HG03521 (cell line): Measurements from ENCODE around the gene MYG1.

Experiments used
- ATAC-seq: cut with Tn5 transposase; IDR thresholded peaks from one replicate; pipeline ENCODE4 v1.9.1; 2021; ENCODE audit warnings: mild to moderate bottlenecking, moderate library complexity; ENCODE audit not compliant: unreplicated experiment

MYG1 gene

GRCh38 chr12:53299454-53300180 lies at the start of gene MYG1:
Gene MYG1 (plus strand): TSS chr12:53299695. CDS start chr12:53299738, 43 bp downstream.
- ATAC-seq = peak; percentile 66

GRCh38 chr12:53251477-53252348 lies 47.8 kb upstream of the MYG1 start:
- peak; percentile 59 for ATAC-seq

- ATAC-seq = no peak
These were observed 47.1 kb upstream of the MYG1 start for GRCh38 chr12:53252349-53252916.

GRCh38 chr12:53253298-53253697 lies 46.2 kb upstream of the MYG1 start:
- ATAC-seq = no peak

- ATAC-seq = no peak
These were observed 44.5 kb upstream of the MYG1 start for GRCh38 chr12:53254816-53255545.

- ATAC-seq = no peak
These were observed 43.5 kb upstream of the MYG1 start for GRCh38 chr12:53255996-53256395.

- ATAC-seq = no peak
These were observed 40.7 kb upstream of the MYG1 start for GRCh38 chr12:53258541-53259539.

- ATAC-seq = no peak
These were observed 39.6 kb upstream of the MYG1 start for GRCh38 chr12:53259891-53260290.

- ATAC-seq = no peak
These were observed 33.7 kb upstream of the MYG1 start for GRCh38 chr12:53265783-53266182.

- no peak for ATAC-seq
These were observed 32.0 kb upstream of the MYG1 start for GRCh38 chr12:53267306-53267998.

GRCh38 chr12:53267999-53268629 lies 31.4 kb upstream of the MYG1 start, which contains the start of gene ESPL1:
Gene ESPL1 (plus strand): TSS chr12:53268299. CDS start chr12:53268767, 468 bp downstream.
- peak; percentile 76 for ATAC-seq

- ATAC-seq = peak; percentile 11
These were observed 30.6 kb upstream of the MYG1 start for GRCh38 chr12:53268630-53269562.

GRCh38 chr12:53274445-53274844 lies 25.1 kb upstream of the MYG1 start:
- no peak for ATAC-seq

- ATAC-seq = no peak
These were observed 23.0 kb upstream of the MYG1 start for GRCh38 chr12:53276511-53276910.

GRCh38 chr12:53277981-53278380 lies 21.5 kb upstream of the MYG1 start:
- no peak for ATAC-seq

- no peak for ATAC-seq
These were observed 20.1 kb upstream of the MYG1 start for GRCh38 chr12:53279283-53279869.

- ATAC-seq = no peak
These were observed 19.5 kb upstream of the MYG1 start for GRCh38 chr12:53279888-53280498.
